MCF 10A (cell line): Measurements from ENCODE around the gene MROH2A. TPM values are rescaled to one million over a fixed set of nuclear protein-coding genes. Genes with fewer than 3 reads are reported as not detected.

Source experiments
- BruUV-seq: library from RNA; stranded (reverse); fragments of 400-500 nt; replicated peaks from 2 replicates; lab custom pipeline; 2021; lab: Mats Ljungman, UMichigan
- CTCF ChIA-PET: fragments of 300-600 bp; sonication (Branson Sonifier 250); formaldehyde crosslinking; extraction: SDS; loops from one replicate; lab custom pipeline; 2021; ENCODE audit warnings: antibody characterized with exemption, inconsistent platforms; lab: Yijun Ruan, JAX
- POLR2A ChIA-PET: fragments of 300-600, 350-650 bp; sonication (Branson Sonifier 250); formaldehyde crosslinking; extraction: SDS; loops from one replicate; lab custom pipeline; 2020; ENCODE audit warnings: antibody characterized with exemption, inconsistent platforms; lab: Yijun Ruan, JAX
- DNase-seq: peaks from one replicate; pipeline ENCODE4 v3.0.0-alpha.2; 2018; ENCODE audit not compliant: unreplicated experiment
- H3K27ac Mint-ChIP-seq: one replicate; pipeline ENCODE4 v1.8.0; 2022; ENCODE audit warnings: mild to moderate bottlenecking, low read depth, mixed read lengths; ENCODE audit not compliant: unreplicated experiment
- H3K27me3 Mint-ChIP-seq: one replicate; pipeline ENCODE4 v1.8.0; 2022; ENCODE audit warnings: mixed read lengths; ENCODE audit not compliant: insufficient read depth, unreplicated experiment
- H3K36me3 Mint-ChIP-seq: one replicate; pipeline ENCODE4 v1.8.0; 2022; ENCODE audit warnings: mild to moderate bottlenecking, moderate library complexity, mixed read lengths; ENCODE audit not compliant: insufficient read depth, unreplicated experiment
- H3K4me1 Mint-ChIP-seq: one replicate; pipeline ENCODE4 v1.8.0; 2022; ENCODE audit warnings: mixed read lengths; ENCODE audit not compliant: insufficient read depth, unreplicated experiment
- H3K4me3 Mint-ChIP-seq: one replicate; pipeline ENCODE4 v1.8.0; 2022; ENCODE audit warnings: mild to moderate bottlenecking, moderate library complexity, mixed read lengths; ENCODE audit not compliant: unreplicated experiment
- H3K9me3 Mint-ChIP-seq: one replicate; pipeline ENCODE4 v1.8.0; 2022; ENCODE audit warnings: mixed read lengths; ENCODE audit not compliant: unreplicated experiment
- intact Hi-C: fragments of 100-400 bp; cut with micrococcal nuclease; formaldehyde crosslinking; loops from 2 replicates; pipeline ENCODE4 v1.14.1; 2022
- total RNA-seq: library from RNA; stranded (reverse); gene quantifications from 2 replicates; pipeline ENCODE4 v1.2.3, GENCODE V29; 2022
- TF ChIP-seq, protein P1 (sequence below): fragments of 200-600 bp; IDR thresholded peaks from one replicate; pipeline ENCODE4 v1.8.0; 2022; ENCODE audit warnings: antibody characterized with exemption, mild to moderate bottlenecking; ENCODE audit not compliant: unreplicated experiment

The MROH2A gene
- total RNA-seq, 1 experiment from 2014 or later = not detected

DNA sequence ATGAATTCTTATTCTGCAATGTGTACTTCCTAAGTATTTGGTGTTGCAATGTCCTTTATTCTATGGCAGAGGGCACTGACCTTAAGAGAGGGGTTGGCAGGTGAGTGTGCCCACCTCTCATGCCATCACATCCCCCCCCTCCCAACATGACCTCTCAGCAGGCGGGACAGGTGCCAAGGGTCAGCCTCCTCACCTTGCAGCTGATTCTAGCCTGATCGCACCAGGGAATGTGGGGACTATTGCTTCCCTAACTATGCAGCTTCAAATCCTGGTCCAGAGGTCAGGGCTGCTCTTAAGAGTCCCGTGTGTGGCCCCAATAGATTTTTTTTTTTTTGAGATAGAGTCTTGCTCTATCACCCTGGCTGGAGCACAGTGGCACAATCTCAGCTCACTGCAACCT, 66.7 kb downstream of the MROH2A start:
- POLR2A ChIA-PET = no interaction called here
- TF ChIP-seq, protein P1, sequence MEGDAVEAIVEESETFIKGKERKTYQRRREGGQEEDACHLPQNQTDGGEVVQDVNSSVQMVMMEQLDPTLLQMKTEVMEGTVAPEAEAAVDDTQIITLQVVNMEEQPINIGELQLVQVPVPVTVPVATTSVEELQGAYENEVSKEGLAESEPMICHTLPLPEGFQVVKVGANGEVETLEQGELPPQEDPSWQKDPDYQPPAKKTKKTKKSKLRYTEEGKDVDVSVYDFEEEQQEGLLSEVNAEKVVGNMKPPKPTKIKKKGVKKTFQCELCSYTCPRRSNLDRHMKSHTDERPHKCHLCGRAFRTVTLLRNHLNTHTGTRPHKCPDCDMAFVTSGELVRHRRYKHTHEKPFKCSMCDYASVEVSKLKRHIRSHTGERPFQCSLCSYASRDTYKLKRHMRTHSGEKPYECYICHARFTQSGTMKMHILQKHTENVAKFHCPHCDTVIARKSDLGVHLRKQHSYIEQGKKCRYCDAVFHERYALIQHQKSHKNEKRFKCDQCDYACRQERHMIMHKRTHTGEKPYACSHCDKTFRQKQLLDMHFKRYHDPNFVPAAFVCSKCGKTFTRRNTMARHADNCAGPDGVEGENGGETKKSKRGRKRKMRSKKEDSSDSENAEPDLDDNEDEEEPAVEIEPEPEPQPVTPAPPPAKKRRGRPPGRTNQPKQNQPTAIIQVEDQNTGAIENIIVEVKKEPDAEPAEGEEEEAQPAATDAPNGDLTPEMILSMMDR = no peak
- CTCF ChIA-PET = interaction anchor here (0.6 to 1.2 kb wide), 3 partner anchors 12 to 1921 kb away, joined by 3 to 6 read pairs (median 3); no protein-coding TSS in a partner anchor
- peaks cover 28% of the 10 kb centered on the region for H3K36me3 Mint-ChIP-seq
- no TSS peak for BruUV-seq
- H3K4me3 Mint-ChIP-seq = no peak overlapping the region
- no peak overlapping the region for H3K27ac Mint-ChIP-seq
- no peaks in the 10 kb centered on the region for H3K27me3 Mint-ChIP-seq
- H3K4me1 Mint-ChIP-seq = no peaks in the 10 kb centered on the region
- no peak for DNase-seq
- intact Hi-C loops = no loop called here
- H3K9me3 Mint-ChIP-seq = no peaks in the 10 kb centered on the region

DNA sequence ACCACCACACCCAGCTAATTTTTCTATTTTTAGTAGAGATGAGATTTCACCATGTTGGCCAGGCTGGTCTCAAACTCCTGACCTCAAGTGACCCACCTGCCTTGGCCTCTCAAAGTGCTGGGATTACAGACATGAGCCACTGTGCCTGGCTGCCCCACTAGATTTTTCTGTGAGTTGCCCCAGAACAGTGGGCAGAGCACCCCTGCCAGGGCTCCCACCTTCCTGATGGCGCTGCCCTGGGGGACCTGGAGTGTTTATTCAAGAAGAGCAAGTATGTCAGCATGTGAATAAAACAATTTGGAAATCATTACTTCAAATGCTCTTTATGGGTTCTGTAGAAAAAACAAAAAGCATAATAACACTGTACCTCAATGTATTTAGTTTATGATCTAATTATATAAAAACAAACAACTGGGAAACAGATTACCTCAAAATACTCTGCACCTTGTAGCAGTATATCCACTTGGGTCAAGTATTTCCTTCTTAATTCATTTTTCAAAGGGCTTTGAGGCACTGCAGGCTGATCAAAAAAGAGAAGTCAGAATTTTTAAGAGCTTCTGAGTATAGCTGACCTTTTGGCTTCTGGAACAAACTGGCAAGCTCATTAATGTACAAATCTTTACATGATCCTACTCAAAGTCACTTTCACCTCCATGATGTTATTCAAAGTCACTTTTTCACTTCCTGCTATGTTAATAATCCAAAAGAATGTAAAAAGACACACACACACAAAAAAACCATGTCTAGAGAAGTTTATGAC, 67.4 kb downstream of the MROH2A start:
- no peaks in the 10 kb centered on the region for H3K4me1 Mint-ChIP-seq
- H3K27me3 Mint-ChIP-seq = no peaks in the 10 kb centered on the region
- H3K27ac Mint-ChIP-seq = no peak overlapping the region
- intact Hi-C loops = no loop called here
- BruUV-seq = no TSS peak
- CTCF ChIA-PET = interaction anchor here (0.6 kb wide), 1 partner anchor 1921 kb away, joined by 3 read pairs; no protein-coding TSS in a partner anchor
- no peak for DNase-seq
- H3K36me3 Mint-ChIP-seq = peaks cover 29% of the 10 kb centered on the region
- TF ChIP-seq, protein P1 = no peak
- no peaks in the 10 kb centered on the region for H3K9me3 Mint-ChIP-seq
- H3K4me3 Mint-ChIP-seq = no peak overlapping the region
- POLR2A ChIA-PET = no interaction called here

DNA sequence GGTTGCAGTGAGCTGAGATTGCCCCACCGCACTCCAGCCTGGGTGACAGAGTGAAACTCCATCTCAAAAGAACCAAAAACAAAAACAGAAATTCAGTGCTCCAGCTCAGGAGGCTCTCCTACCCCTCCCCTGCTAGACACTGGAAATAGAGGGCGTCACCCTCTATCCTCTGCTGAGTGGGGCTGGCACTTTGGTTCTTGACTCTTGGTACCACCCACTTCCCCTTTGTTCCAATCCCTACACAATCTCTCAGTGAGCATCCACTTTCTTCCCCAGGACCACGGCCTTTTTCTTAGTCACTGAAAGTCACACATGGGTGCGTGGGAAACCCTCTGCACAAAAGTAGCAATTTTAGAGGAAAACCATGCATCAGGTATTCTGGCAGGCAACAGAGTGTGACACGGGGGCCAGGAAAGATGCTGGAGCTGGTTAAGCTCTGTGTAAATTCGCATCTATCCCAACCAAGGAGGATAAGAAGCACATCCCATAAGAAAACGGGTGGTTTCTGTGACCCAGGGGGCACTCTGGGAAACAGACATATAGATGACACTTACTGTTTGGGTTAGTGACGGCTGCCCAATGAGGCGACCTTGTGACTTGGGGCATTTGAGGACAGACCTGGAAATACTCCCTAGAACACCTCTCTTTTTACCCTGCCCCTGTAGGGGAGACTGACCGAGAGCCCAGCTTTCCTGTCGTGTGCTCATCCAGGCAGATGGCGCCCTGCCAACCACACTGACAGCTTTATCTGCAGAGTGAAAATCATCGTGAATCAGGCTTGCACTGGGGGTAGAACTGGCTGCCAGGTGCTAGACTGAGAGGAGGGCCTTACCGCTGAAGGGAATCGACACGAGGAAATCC, 68.5 kb downstream of the MROH2A start:
- no peaks in the 10 kb centered on the region for H3K27me3 Mint-ChIP-seq
- ChIA-PET CTCF (interaction anchor here (1.5 kb wide), 1 partner anchor 14 kb away, joined by 4 read pairs; no protein-coding TSS in a partner anchor), POLR2A (no interaction called here)
- intact Hi-C loops = no loop called here
- peaks cover 5% of the 10 kb centered on the region for H3K4me1 Mint-ChIP-seq
- H3K27ac Mint-ChIP-seq = no peak overlapping the region
- BruUV-seq = no TSS peak
- TF ChIP-seq, protein P1 = no peak
- H3K9me3 Mint-ChIP-seq = no peaks in the 10 kb centered on the region
- H3K4me3 Mint-ChIP-seq = no peak overlapping the region
- peaks cover 18% of the 10 kb centered on the region for H3K36me3 Mint-ChIP-seq
- no peak for DNase-seq
